Suprapubic skin (tissue), 4 donors: ENCODE measurements around the gene MED27. TPM values are rescaled to one million over a fixed set of nuclear protein-coding genes. Genes with fewer than 3 reads are reported as not detected.

Experiments
- DNase-seq, 2 donors: peaks; one replicate each; pipeline ENCODE4 v3.0.0-alpha.2; 2019; ENCODE audit warnings: low spot score in 2 of 2
- H3K27ac ChIP-seq: fragments of 200-600 bp; sonication (generic); one replicate; pipeline ENCODE4 v1.5.1; 2019
- H3K27me3 ChIP-seq: fragments of 200-600 bp; sonication (generic); one replicate; pipeline ENCODE4 v1.5.1; 2019
- H3K36me3 ChIP-seq: fragments of 200-600 bp; sonication (generic); one replicate; pipeline ENCODE4 v1.5.1; 2019
- H3K4me1 ChIP-seq: fragments of 200-600 bp; sonication (generic); one replicate; pipeline ENCODE4 v1.5.1; 2019
- H3K4me3 ChIP-seq: fragments of 200-600 bp; sonication (generic); one replicate; pipeline ENCODE4 v1.5.1; 2019; ENCODE audit warnings: mild to moderate bottlenecking
- H3K9me3 ChIP-seq: fragments of 200-600 bp; sonication (generic); one replicate; pipeline ENCODE4 v1.5.1; 2019
- EP300 ChIP-seq: sonication (generic); formaldehyde crosslinking; IDR thresholded peaks from one replicate; pipeline ENCODE4 v1.6.1; 2017; ENCODE audit warnings: antibody characterized with exemption
- POLR2A ChIP-seq, 2 donors: fragments of 450-650 bp; IDR thresholded peaks; one replicate each; pipeline ENCODE4 v1.6.1; 2017; ENCODE audit warnings: antibody characterized with exemption in 2 of 2, mild to moderate bottlenecking in 2 of 2, moderate library complexity in 2 of 2
- POLR2AphosphoS5 ChIP-seq, 3 donors: sonication (generic); formaldehyde crosslinking; IDR thresholded peaks; one replicate each; pipeline ENCODE4 v1.6.1; 2017; ENCODE audit warnings: antibody characterized with exemption in 3 of 3
- WGBS: methylation state at CpG from one replicate; pipeline ENCODE4 v1.1.5; 2018; 5-methylcytosine and 5-hydroxymethylcytosine counted together
- total RNA-seq, 4 donors: library from RNA; depleted of rRNA; stranded (reverse); fragments of >200 nt; gene quantifications; one replicate each; pipeline ENCODE4 v1.1.0, GENCODE V29; 2016
- TF ChIP-seq, protein P1 (sequence below), 2 donors: fragments of 200-600 bp in 1 of 2; fragments of 450-650 bp in 1 of 2; sonication (generic) in 1 of 2; IDR thresholded peaks; one replicate each; pipeline ENCODE4 v1.5.1; 2016 to 2019; ENCODE audit warnings: antibody characterized with exemption in 2 of 2, mild to moderate bottlenecking in 1 of 2, moderate library complexity in 1 of 2

Gene MED27
- total RNA-seq, 4 donors from 2014 or later, result 12.6 to 20.3 (median 16.0) TPM

DNA sequence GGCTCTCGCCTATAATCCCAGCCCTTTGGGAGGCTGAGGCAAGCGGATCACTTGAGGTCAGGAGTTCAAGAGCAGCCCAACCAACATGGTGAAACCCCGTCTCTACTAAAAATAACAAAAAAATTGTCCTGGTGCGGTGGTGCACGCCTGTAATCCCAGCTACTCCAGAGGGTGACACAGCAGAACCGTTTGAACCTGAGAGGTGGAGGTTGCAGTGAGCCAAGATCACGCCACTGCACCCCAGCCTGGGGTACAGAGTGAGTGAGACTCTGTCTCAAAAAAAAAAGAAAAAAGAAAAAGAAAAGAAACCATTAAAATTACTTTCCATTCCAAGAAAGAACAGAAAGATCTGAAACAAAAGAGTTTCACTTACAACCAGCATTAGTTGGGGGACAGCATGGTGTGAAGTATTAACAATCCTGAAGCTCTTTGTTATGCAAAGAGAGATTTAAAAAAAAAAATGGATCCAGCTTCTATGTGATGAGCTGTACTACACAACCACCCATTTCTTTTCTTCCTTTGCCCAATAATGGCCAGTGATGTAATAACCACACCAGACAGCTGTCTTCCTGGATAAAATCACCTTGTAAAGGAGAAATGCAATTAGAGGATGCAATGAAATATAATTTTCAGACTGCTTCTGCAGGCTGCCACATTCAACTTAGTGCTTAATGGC is 76.9 kb downstream of the MED27 start:
- WGBS, result 90% methylated on average over 7 of the region's 7 CpGs
- Histone ChIP-seq H3K4me3 (no peak overlapping the region), H3K9me3 (no peaks in the 10 kb centered on the region), H3K27ac (no peak overlapping the region), H3K27me3 (no peaks in the 10 kb centered on the region), H3K4me1 (peaks cover 22% of the 10 kb centered on the region), H3K36me3 (no peaks in the 10 kb centered on the region)
- DNase-seq, result no peak
- TF ChIP-seq POLR2AphosphoS5 (IDR thresholded peaks at IDR 0.05), result no peak
- no peak for TF ChIP-seq EP300
- TF ChIP-seq, protein P1, sequence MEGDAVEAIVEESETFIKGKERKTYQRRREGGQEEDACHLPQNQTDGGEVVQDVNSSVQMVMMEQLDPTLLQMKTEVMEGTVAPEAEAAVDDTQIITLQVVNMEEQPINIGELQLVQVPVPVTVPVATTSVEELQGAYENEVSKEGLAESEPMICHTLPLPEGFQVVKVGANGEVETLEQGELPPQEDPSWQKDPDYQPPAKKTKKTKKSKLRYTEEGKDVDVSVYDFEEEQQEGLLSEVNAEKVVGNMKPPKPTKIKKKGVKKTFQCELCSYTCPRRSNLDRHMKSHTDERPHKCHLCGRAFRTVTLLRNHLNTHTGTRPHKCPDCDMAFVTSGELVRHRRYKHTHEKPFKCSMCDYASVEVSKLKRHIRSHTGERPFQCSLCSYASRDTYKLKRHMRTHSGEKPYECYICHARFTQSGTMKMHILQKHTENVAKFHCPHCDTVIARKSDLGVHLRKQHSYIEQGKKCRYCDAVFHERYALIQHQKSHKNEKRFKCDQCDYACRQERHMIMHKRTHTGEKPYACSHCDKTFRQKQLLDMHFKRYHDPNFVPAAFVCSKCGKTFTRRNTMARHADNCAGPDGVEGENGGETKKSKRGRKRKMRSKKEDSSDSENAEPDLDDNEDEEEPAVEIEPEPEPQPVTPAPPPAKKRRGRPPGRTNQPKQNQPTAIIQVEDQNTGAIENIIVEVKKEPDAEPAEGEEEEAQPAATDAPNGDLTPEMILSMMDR (IDR thresholded peaks at IDR 0.05), result no peak
- no peak for TF ChIP-seq POLR2A (IDR thresholded peaks at IDR 0.05)

DNA sequence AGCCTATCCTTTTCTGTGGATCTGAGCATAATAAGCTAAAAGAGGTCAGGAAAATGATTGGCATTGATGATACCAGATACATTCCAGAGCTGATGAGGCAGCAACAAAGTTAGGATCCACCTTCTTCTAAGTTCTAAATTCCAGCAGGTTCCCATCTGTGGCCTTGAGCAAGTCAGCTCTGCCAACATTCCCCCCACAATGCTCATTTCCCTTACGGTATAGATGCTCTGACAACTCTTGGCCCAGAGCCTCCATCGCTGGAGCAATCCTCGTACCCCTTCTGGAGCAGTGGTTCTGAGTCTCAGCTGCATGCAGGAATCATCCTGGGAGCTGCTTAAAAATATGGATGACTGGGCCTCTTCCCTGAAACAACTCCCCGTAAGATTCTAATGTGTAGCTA is 78.1 kb downstream of the MED27 start:
- no peak overlapping the region for H3K27ac ChIP-seq
- H3K4me1 ChIP-seq, result peaks cover 15% of the 10 kb centered on the region
- TF ChIP-seq EP300, result no peak
- TF ChIP-seq POLR2A (IDR thresholded peaks at IDR 0.05), result no peak
- TF ChIP-seq, protein P1 (IDR thresholded peaks at IDR 0.05), result no peak
- TF ChIP-seq POLR2AphosphoS5 (IDR thresholded peaks at IDR 0.05), result no peak
- H3K4me3 ChIP-seq, result no peak overlapping the region
- no peak for DNase-seq
- no peaks in the 10 kb centered on the region for H3K9me3 ChIP-seq
- no peaks in the 10 kb centered on the region for H3K27me3 ChIP-seq
- WGBS, result 75% methylated on average over 4 of the region's 4 CpGs
- no peaks in the 10 kb centered on the region for H3K36me3 ChIP-seq

DNA sequence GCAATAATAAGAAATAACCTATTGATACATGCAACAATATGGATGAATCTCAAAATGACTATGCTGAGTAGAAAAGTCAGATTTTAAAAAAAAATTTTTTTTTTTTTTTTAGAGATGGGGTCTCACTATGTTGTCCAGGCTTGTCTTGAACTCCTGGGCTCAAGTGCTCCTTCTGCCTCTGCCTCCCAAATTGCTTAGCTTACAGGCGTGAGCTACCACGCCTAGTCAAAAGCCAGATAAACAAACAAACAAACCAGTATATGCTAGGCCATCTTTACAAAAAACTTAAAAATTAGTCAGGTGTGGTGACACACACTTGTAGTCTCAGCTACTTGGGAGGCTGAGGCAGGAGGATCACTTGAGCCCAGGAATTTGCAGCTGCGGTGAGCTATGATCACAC is 79.0 kb downstream of the MED27 start:
- no peak for DNase-seq
- Histone ChIP-seq H3K9me3 (no peaks in the 10 kb centered on the region), H3K4me1 (peaks cover 8% of the 10 kb centered on the region), H3K36me3 (peaks cover 4% of the 10 kb centered on the region), H3K4me3 (no peak overlapping the region), H3K27ac (no peak overlapping the region), H3K27me3 (no peaks in the 10 kb centered on the region)
- WGBS, result 96% methylated on average over 3 of the region's 3 CpGs
- no peak for TF ChIP-seq POLR2AphosphoS5 (IDR thresholded peaks at IDR 0.05)
- TF ChIP-seq, protein P1 (IDR thresholded peaks at IDR 0.05), result no peak
- no peak for TF ChIP-seq EP300
- TF ChIP-seq POLR2A (IDR thresholded peaks at IDR 0.05), result no peak

DNA sequence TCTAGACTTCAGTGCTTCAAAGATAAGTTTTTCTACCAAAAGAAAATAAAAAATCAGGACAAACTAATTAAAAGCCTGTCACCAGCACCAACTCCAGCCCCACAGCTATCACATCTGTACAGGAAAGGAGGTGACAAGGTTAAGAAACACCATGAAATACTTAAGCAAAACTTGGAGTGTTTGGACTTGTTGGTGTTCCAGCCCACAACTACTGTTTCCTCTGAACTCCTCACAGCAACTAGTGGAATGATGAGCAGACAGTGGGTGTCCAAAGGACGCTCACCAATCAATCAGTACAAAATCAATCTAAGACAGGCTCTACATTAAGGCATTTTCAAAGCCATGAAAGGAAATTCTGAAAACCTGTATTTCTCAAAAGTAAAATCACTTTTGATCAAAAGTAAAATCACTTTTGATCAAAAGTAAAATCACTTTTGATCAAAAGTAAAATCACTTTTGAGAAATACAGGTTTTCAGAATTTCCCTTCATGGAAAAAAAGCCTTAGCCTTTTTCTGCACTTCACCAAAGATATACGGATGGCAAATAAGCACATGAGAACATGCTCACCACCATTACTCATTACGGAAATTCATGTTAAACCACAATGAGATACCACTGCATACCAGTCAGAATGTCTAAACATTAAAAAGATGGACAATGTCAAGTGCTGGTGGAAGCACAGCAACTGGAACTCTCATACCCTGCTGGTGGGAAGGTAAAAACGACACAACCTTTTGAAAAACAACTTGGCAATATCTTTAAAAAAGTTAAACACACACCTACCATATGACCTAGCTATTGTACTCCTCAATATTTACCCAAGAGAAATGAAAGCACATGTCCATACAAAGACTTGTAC is 79.7 kb downstream of the MED27 start:
- Histone ChIP-seq H3K36me3 (peaks cover 4% of the 10 kb centered on the region), H3K27me3 (no peaks in the 10 kb centered on the region), H3K9me3 (no peaks in the 10 kb centered on the region), H3K27ac (no peak overlapping the region), H3K4me1 (peaks cover 5% of the 10 kb centered on the region), H3K4me3 (no peak overlapping the region)
- TF ChIP-seq EP300, result no peak
- TF ChIP-seq, protein P1 (IDR thresholded peaks at IDR 0.05), result no peak
- TF ChIP-seq POLR2AphosphoS5 (IDR thresholded peaks at IDR 0.05), result no peak
- 90% methylated on average over 4 of the region's 4 CpGs for WGBS
- DNase-seq, result no peak

DNA sequence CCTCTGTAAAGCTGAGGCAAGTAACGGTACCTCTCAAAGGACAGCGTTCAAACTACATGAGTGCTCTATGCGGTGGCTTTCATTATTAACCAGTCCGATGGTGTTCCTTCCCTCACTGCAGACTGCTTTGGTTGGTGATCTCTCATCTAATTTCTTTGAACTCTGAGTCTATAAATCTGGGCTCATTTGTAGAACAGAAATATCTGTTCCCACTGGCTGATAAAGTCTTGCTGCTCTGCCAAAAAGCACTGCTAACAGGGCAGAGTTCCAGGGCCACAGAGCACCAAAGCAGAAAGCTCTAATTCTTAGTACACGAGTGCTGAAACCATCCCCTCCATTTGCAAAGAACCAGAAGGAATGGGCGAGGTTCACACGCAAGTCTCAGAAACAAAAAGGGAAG is 81.9 kb downstream of the MED27 start:
- H3K9me3 ChIP-seq, result no peaks in the 10 kb centered on the region
- no peak overlapping the region for H3K4me3 ChIP-seq
- H3K27me3 ChIP-seq, result no peaks in the 10 kb centered on the region
- DNase-seq, result no peak
- H3K27ac ChIP-seq, result no peak overlapping the region
- TF ChIP-seq POLR2A (IDR thresholded peaks at IDR 0.05) (no peak), POLR2AphosphoS5 (IDR thresholded peaks at IDR 0.05) (no peak), EP300 (no peak)
- TF ChIP-seq, protein P1 (IDR thresholded peaks at IDR 0.05), result no peak
- peaks cover 5% of the 10 kb centered on the region for H3K4me1 ChIP-seq
- 69% methylated on average over 7 of the region's 7 CpGs for WGBS
- peaks cover 4% of the 10 kb centered on the region for H3K36me3 ChIP-seq
